ENCODE data around the gene LRRC8D. TPM values are rescaled to one million over a fixed set of nuclear protein-coding genes. Genes with fewer than 3 reads are reported as not detected.

Gene LRRC8D
- total and polyA plus RNA-seq, 4 donors = 7.1 to 17.4 (median 14.4) TPM

DNA sequence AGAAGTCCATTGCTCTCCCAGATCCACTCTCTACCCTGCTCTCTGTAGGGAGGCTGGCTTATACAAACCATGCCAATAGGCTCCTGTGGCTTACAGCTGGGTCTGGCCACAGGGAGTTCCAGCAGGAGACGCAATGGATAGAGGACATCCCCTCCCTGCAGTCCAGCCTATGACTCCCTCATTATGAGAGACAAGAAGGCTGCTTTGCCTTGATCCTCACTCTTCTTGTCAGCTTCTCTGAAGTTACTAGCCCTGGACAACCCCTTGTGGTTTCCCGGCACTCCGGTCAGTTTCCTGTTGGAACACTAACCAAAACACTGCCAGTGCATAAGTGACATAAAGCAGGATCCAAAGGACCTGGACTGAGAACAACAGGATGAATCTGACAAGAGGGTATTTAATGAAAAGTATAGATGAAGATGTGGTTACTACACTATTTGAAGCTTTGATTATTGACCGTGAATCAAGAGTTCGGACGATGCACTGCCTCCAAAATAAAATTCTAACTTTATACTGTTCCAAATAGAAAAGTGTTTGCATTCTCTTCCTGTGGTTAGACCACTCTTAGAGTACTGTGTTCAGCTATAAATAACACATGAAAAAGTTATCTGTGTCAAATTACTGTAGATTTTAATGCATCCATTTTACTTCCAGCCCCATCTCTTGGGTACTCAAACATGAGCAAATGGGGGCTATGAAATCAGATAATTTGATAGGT, 141.4 kb downstream of the LRRC8D start:
- WGBS = 79% methylated on average over 6 of the region's 6 CpGs

More for the DNA sequence above, 141.4 kb downstream of the LRRC8D start:
- TF ChIP-seq SP1 (IDR thresholded peaks at IDR 0.05) (no peak), RAD21 (IDR thresholded peaks at IDR 0.05) (no peak), HNF4G (IDR thresholded peaks at IDR 0.05) (no peak), FOXA2 (IDR thresholded peaks at IDR 0.05) (no peak), FOXA1 (IDR thresholded peaks at IDR 0.05) (no peak), YY1 (IDR thresholded peaks at IDR 0.05) (no peak), NR2F2 (IDR thresholded peaks at IDR 0.05) (no peak), JUND (IDR thresholded peaks at IDR 0.05) (no peak), GABPA (IDR thresholded peaks at IDR 0.05 in 1 of 2, conservative IDR thresholded peaks at IDR 0.05 in 1 of 2) (no peak), TAF1 (conservative IDR thresholded peaks at IDR 0.05) (no peak), HNF4A (conservative IDR thresholded peaks at IDR 0.05) (no peak), EGR1 (IDR thresholded peaks at IDR 0.05; ENCODE audit: low read depth in 2 of 2) (no peak), RXRA (IDR thresholded peaks at IDR 0.05) (no peak)
- TF ChIP-seq, protein P1, sequence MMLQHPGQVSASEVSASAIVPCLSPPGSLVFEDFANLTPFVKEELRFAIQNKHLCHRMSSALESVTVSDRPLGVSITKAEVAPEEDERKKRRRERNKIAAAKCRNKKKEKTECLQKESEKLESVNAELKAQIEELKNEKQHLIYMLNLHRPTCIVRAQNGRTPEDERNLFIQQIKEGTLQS (IDR thresholded peaks at IDR 0.05) = no peak
- TF ChIP-seq, protein P2, sequence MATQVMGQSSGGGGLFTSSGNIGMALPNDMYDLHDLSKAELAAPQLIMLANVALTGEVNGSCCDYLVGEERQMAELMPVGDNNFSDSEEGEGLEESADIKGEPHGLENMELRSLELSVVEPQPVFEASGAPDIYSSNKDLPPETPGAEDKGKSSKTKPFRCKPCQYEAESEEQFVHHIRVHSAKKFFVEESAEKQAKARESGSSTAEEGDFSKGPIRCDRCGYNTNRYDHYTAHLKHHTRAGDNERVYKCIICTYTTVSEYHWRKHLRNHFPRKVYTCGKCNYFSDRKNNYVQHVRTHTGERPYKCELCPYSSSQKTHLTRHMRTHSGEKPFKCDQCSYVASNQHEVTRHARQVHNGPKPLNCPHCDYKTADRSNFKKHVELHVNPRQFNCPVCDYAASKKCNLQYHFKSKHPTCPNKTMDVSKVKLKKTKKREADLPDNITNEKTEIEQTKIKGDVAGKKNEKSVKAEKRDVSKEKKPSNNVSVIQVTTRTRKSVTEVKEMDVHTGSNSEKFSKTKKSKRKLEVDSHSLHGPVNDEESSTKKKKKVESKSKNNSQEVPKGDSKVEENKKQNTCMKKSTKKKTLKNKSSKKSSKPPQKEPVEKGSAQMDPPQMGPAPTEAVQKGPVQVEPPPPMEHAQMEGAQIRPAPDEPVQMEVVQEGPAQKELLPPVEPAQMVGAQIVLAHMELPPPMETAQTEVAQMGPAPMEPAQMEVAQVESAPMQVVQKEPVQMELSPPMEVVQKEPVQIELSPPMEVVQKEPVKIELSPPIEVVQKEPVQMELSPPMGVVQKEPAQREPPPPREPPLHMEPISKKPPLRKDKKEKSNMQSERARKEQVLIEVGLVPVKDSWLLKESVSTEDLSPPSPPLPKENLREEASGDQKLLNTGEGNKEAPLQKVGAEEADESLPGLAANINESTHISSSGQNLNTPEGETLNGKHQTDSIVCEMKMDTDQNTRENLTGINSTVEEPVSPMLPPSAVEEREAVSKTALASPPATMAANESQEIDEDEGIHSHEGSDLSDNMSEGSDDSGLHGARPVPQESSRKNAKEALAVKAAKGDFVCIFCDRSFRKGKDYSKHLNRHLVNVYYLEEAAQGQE (IDR thresholded peaks at IDR 0.05) = no peak
- TF ChIP-seq, protein P3, sequence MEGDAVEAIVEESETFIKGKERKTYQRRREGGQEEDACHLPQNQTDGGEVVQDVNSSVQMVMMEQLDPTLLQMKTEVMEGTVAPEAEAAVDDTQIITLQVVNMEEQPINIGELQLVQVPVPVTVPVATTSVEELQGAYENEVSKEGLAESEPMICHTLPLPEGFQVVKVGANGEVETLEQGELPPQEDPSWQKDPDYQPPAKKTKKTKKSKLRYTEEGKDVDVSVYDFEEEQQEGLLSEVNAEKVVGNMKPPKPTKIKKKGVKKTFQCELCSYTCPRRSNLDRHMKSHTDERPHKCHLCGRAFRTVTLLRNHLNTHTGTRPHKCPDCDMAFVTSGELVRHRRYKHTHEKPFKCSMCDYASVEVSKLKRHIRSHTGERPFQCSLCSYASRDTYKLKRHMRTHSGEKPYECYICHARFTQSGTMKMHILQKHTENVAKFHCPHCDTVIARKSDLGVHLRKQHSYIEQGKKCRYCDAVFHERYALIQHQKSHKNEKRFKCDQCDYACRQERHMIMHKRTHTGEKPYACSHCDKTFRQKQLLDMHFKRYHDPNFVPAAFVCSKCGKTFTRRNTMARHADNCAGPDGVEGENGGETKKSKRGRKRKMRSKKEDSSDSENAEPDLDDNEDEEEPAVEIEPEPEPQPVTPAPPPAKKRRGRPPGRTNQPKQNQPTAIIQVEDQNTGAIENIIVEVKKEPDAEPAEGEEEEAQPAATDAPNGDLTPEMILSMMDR (IDR thresholded peaks at IDR 0.05; ENCODE audit: low read depth, low read length, missing input control) = no peak
- TF ChIP-seq, protein P4, sequence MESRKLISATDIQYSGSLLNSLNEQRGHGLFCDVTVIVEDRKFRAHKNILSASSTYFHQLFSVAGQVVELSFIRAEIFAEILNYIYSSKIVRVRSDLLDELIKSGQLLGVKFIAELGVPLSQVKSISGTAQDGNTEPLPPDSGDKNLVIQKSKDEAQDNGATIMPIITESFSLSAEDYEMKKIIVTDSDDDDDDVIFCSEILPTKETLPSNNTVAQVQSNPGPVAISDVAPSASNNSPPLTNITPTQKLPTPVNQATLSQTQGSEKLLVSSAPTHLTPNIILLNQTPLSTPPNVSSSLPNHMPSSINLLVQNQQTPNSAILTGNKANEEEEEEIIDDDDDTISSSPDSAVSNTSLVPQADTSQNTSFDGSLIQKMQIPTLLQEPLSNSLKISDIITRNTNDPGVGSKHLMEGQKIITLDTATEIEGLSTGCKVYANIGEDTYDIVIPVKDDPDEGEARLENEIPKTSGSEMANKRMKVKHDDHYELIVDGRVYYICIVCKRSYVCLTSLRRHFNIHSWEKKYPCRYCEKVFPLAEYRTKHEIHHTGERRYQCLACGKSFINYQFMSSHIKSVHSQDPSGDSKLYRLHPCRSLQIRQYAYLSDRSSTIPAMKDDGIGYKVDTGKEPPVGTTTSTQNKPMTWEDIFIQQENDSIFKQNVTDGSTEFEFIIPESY (IDR thresholded peaks at IDR 0.05) = no peak
- TF ChIP-seq, protein P5, sequence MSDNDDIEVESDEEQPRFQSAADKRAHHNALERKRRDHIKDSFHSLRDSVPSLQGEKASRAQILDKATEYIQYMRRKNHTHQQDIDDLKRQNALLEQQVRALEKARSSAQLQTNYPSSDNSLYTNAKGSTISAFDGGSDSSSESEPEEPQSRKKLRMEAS (IDR thresholded peaks at IDR 0.05) = no peak
- Histone ChIP-seq H3K4me3 (ENCODE audit: low read depth in 1 of 3, low read length in 3 of 3) (no peak overlapping the region), H3K27ac (ENCODE audit: low read depth in 1 of 2, low read length in 2 of 2) (no peak overlapping the region), H3K4me1 (ENCODE audit: control insufficient read depth in 4 of 4, insufficient read depth in 4 of 4, low read length in 3 of 4) (no peaks in the 10 kb centered on the region), H3K9me3 (ENCODE audit: control insufficient read depth in 4 of 4, low read length in 3 of 4) (no peaks in the 10 kb centered on the region), H3K36me3 (ENCODE audit: control insufficient read depth in 4 of 4, insufficient read depth in 3 of 4, low read depth in 1 of 4, low read length in 3 of 4) (no peaks in the 10 kb centered on the region), H3K9ac (ENCODE audit: low read depth in 1 of 2, low read length in 2 of 2) (no peak overlapping the region), H3K27me3 (ENCODE audit: control insufficient read depth in 4 of 4, insufficient read depth in 4 of 4, low read length in 3 of 4) (no peaks in the 10 kb centered on the region)
- no peak for DNase-seq (ENCODE audit: low spot score)

All from liver (tissue), 9 donors.